ENCODE results near the gene CACNA1I.

The CACNA1I gene

DNA sequence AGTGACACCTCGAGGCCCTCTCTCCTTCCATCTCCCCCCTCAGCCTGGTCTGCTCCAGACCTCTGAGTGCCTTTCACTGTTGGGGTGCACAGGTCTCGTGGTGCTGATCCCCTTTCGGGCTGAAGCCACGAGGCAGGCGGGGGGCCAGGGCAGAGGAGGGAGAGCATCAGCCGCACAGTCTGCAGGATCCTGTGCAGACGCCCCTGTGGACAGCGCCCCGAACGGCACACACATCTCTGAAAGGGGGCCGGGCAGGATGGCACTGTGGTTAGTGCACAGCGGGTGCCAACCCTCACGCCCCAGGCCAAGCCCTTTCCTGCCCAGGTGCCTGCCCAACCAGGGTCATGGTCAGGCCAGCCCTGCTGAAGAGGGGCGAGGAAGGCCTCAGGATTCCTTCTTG is 56.7 kb downstream of the CACNA1I start:
- TF ChIP-seq TEAD4 (IDR thresholded peaks at IDR 0.05) (no peak), TAF1 (IDR thresholded peaks at IDR 0.05; ENCODE audit: low read depth) (no peak), TCF12 (IDR thresholded peaks at IDR 0.05; ENCODE audit: low read depth) (no peak), MAX (IDR thresholded peaks at IDR 0.05) (no peak), EGR1 (IDR thresholded peaks at IDR 0.05) (no peak), EP300 (IDR thresholded peaks at IDR 0.05; ENCODE audit: borderline replicate concordance) (no peak), FOXM1 (IDR thresholded peaks at IDR 0.05; ENCODE audit: borderline replicate concordance, low read depth) (no peak), CREB1 (IDR thresholded peaks at IDR 0.05; ENCODE audit: low read depth) (no peak), USF1 (IDR thresholded peaks at IDR 0.05) (no peak), REST (IDR thresholded peaks at IDR 0.05; ENCODE audit: low read depth) (no peak), ZBTB7A (IDR thresholded peaks at IDR 0.05; ENCODE audit: low read depth) (no peak), RAD21 (IDR thresholded peaks at IDR 0.05; ENCODE audit: low read depth) (no peak), NFIC (IDR thresholded peaks at IDR 0.05) (no peak), CEBPB (IDR thresholded peaks at IDR 0.05) (no peak), YY1 (IDR thresholded peaks at IDR 0.05; ENCODE audit: low read depth) (no peak)

DNA sequence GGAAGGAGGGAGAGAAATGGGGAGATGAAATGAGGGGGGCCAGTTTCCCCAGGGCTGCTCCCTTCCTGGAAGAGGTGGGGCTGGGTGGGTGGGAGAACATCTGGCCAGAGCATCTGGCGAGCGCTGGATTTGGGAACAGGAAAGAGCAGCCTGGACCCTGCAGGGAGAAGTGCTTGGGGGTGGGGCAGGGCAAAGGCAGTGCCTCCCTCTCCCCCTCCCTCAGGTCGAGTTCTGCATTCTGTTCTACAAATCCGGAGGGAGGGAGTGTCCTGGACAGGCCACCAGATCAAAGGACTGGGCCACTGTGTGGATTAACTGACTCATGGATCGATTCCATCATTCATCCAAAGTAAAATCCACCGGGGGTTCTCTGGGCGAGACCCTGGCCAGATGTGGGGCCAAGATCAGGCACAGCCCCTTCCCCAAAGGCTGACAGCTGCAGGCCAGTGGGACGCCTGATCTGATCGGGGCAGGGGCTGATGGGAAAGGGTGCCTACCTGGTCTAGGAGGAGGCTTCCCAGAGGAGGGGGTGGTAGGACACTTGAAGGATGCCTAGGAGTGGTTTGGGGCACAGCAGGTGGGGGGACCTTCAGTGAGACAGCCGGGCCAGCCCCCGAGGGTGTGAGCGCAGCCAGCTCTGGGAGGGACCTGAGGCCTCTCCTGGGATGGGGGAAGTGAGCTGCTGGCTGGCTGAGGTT is 57.5 kb downstream of the CACNA1I start:
- TF ChIP-seq TEAD4 (IDR thresholded peaks at IDR 0.05) (no peak), USF1 (IDR thresholded peaks at IDR 0.05) (no peak), TCF12 (IDR thresholded peaks at IDR 0.05; ENCODE audit: low read depth) (no peak), TAF1 (IDR thresholded peaks at IDR 0.05; ENCODE audit: low read depth) (no peak), NFIC (IDR thresholded peaks at IDR 0.05) (no peak), CEBPB (IDR thresholded peaks at IDR 0.05) (no peak), YY1 (IDR thresholded peaks at IDR 0.05; ENCODE audit: low read depth) (no peak), EGR1 (IDR thresholded peaks at IDR 0.05) (no peak), FOXM1 (IDR thresholded peaks at IDR 0.05; ENCODE audit: borderline replicate concordance, low read depth) (no peak), RAD21 (IDR thresholded peaks at IDR 0.05; ENCODE audit: low read depth) (no peak), ZBTB7A (IDR thresholded peaks at IDR 0.05; ENCODE audit: low read depth) (no peak), EP300 (IDR thresholded peaks at IDR 0.05; ENCODE audit: borderline replicate concordance) (no peak), CREB1 (IDR thresholded peaks at IDR 0.05; ENCODE audit: low read depth) (no peak), REST (IDR thresholded peaks at IDR 0.05; ENCODE audit: low read depth) (no peak), MAX (IDR thresholded peaks at IDR 0.05) (no peak)

GRCh38 chr22:39628563-39629080 is 58.1 kb downstream of the CACNA1I start:
- TF ChIP-seq MAX (IDR thresholded peaks at IDR 0.05) (no peak), REST (IDR thresholded peaks at IDR 0.05; ENCODE audit: low read depth) (no peak), FOXM1 (IDR thresholded peaks at IDR 0.05; ENCODE audit: borderline replicate concordance, low read depth) (no peak), YY1 (IDR thresholded peaks at IDR 0.05; ENCODE audit: low read depth) (no peak), TEAD4 (IDR thresholded peaks at IDR 0.05) (no peak), CEBPB (IDR thresholded peaks at IDR 0.05) (no peak), NFIC (IDR thresholded peaks at IDR 0.05) (no peak), USF1 (IDR thresholded peaks at IDR 0.05) (no peak), EGR1 (IDR thresholded peaks at IDR 0.05) (no peak), TAF1 (IDR thresholded peaks at IDR 0.05; ENCODE audit: low read depth) (no peak), RAD21 (IDR thresholded peaks at IDR 0.05; ENCODE audit: low read depth) (no peak), CREB1 (IDR thresholded peaks at IDR 0.05; ENCODE audit: low read depth) (no peak)

Data from Ishikawa (cell line).